ENCODE results near the gene TANK.

- no peak for TF ChIP-seq CTCF (IDR thresholded peaks at IDR 0.05; ENCODE audit: control extremely low read depth in 1 of 3, insufficient read depth in 1 of 3, low read depth in 1 of 3, low read length in 3 of 3)
- TF ChIP-seq BACH1 (IDR thresholded peaks at IDR 0.05; ENCODE audit: low read length) = no peak
- no peak for TF ChIP-seq POLR2A (IDR thresholded peaks at IDR 0.05; ENCODE audit: control extremely low read depth in 1 of 2, low read depth in 2 of 2, low read length in 2 of 2)
- no peak for TF ChIP-seq CHD7 (IDR thresholded peaks at IDR 0.05; ENCODE audit: insufficient replicate concordance, low read length)
- no peak for TF ChIP-seq YY1 (IDR thresholded peaks at IDR 0.05; ENCODE audit: low read depth, low read length)
- TF ChIP-seq MAX (IDR thresholded peaks at IDR 0.05) = no peak
- no peak for TF ChIP-seq RFX5 (IDR thresholded peaks at IDR 0.05; ENCODE audit: borderline replicate concordance, low read depth, low read length)
- no peak for TF ChIP-seq TAF1 (IDR thresholded peaks at IDR 0.05; ENCODE audit: low read depth, low read length)
- no peak for TF ChIP-seq POLR2AphosphoS5 (IDR thresholded peaks at IDR 0.05; ENCODE audit: low read depth, low read length)
These were observed 44.4 kb upstream of the TANK start for GRCh38 chr2:161115605-161116380.

Data from H1 (cell line).